PC-9 (cell line): ENCODE results near the gene ASPA. TPM values are rescaled to one million over a fixed set of nuclear protein-coding genes. Genes with fewer than 3 reads are reported as not detected.

ENCODE experiments used
- BruUV-seq: library from RNA; stranded (reverse); fragments of 400-500 nt; replicated peaks from 2 replicates; lab custom pipeline; 2021; lab: Mats Ljungman, UMichigan
- CTCF ChIA-PET: fragments of 300-600 bp; sonication (Branson Sonifier 250); formaldehyde crosslinking; loops from one replicate; lab custom pipeline; 2022; ENCODE audit warnings: antibody characterized with exemption; lab: Charles Lee
- POLR2A ChIA-PET: fragments of 300-600 bp; sonication (Branson Sonifier 250); formaldehyde crosslinking; loops from one replicate; lab custom pipeline; 2022; ENCODE audit warnings: antibody characterized with exemption; ENCODE audit not compliant: unreplicated experiment; lab: Charles Lee
- DNase-seq, 2 experiments: peaks; one replicate each; pipeline versions ENCODE4 v3.0.0 to v3.0.0-alpha.2; 2015 to 2022; ENCODE audit warnings: mixed read lengths in 1 of 2
- H2AFZ ChIP-seq: fragments of 200-600 bp; sonication (generic); 2 replicates; pipeline ENCODE4 v1.8.1; 2017; ENCODE audit warnings: antibody characterized with exemption
- H3F3A ChIP-seq: fragments of 200-600 bp; sonication (generic); 2 replicates; pipeline ENCODE4 v1.8.1; 2017; ENCODE audit warnings: antibody characterized with exemption, mild to moderate bottlenecking, low read depth; ENCODE audit not compliant: insufficient read depth
- H3K27ac ChIP-seq: fragments of 200-600 bp; sonication (generic); 2 replicates; pipeline ENCODE4 v1.6.1; 2016; ENCODE audit warnings: mixed run types
- H3K27me3 ChIP-seq: fragments of 200-600 bp; sonication (generic); 2 replicates; pipeline ENCODE4 v1.6.1; 2016; ENCODE audit warnings: low read depth, mixed run types; ENCODE audit not compliant: insufficient read depth
- H3K36me3 ChIP-seq: fragments of 200-600 bp; sonication (generic); 2 replicates; pipeline ENCODE4 v1.6.1; 2016; ENCODE audit warnings: low read depth, mixed run types
- H3K4me1 ChIP-seq: fragments of 200-600 bp; sonication (generic); replicated peaks from 2 replicates; pipeline ENCODE4 v1.6.1; 2016; ENCODE audit warnings: mixed run types; ENCODE audit not compliant: insufficient read depth
- H3K4me2 ChIP-seq: fragments of 200-600 bp; sonication (generic); 2 replicates; pipeline ENCODE4 v1.6.1; 2017; ENCODE audit warnings: mixed run types
- H3K4me3 ChIP-seq: fragments of 200-600 bp; sonication (generic); 2 replicates; pipeline ENCODE4 v1.6.1; 2016; ENCODE audit warnings: mixed run types
- H3K79me2 ChIP-seq: fragments of 200-600 bp; sonication (generic); 2 replicates; pipeline ENCODE4 v1.6.1; 2017; ENCODE audit warnings: low read depth, mixed run types
- H3K9me2 ChIP-seq: fragments of 200-600 bp; sonication (generic); 2 replicates; pipeline ENCODE4 v1.8.1; 2017; ENCODE audit warnings: mild to moderate bottlenecking; ENCODE audit not compliant: insufficient read depth
- H3K9me3 ChIP-seq: fragments of 200-600 bp; sonication (generic); 2 replicates; pipeline ENCODE4 v1.8.1; 2016; ENCODE audit warnings: low read depth; ENCODE audit not compliant: insufficient read depth
- H4K20me1 ChIP-seq: fragments of 200-600 bp; sonication (generic); 2 replicates; pipeline ENCODE4 v1.8.1; 2017; ENCODE audit not compliant: insufficient read depth
- EZH2 ChIP-seq: fragments of 200-600 bp; sonication (generic); IDR thresholded peaks from 2 replicates; pipeline ENCODE4 v1.8.0; 2017; ENCODE audit warnings: antibody characterized with exemption, low read depth
- intact Hi-C: fragments of 100-400 bp; cut with micrococcal nuclease; formaldehyde crosslinking; loops from one replicate; pipeline ENCODE4 v1.10.0; 2022; ENCODE audit not compliant: unreplicated experiment
- total RNA-seq: library from RNA; stranded (reverse); gene quantifications from 2 replicates; pipeline ENCODE4 v1.2.3, GENCODE V29; 2021
- TF ChIP-seq, protein P1 (sequence below): fragments of 200-600 bp; sonication (generic); conservative IDR thresholded peaks from 2 replicates; pipeline ENCODE4 v1.6.1; 2017; ENCODE audit warnings: mixed run types, antibody characterized with exemption, mild to moderate bottlenecking, moderate library complexity

ASPA gene
- total RNA-seq, 1 experiment from 2014 or later = not detected

DNA sequence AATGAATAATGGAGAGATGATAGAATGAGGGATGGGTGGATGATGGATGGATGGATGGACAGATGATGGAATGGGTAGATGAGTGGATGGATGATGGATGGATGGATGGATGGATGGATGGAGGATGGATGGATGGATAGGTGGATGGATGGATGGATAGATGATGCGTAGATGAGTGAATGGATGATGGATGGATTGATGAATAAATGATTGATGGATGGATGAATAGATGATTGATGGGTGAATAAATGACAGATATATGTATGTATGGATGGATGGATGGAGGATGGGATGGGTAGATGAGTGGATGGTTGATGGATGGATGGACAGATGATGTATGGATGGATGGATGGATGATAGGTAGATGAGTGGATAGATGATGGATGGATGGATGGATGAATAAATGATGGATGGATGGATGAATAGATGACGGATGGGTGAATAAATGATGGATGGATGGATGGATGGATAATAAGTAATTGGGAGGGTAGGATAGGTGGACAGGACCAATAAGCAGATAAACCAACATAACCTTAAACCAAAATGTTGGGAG is 73.9 kb downstream of the ASPA start:
- ChIA-PET CTCF (no interaction called here), POLR2A (no interaction called here)
- no peaks in the 10 kb centered on the region for H3F3A ChIP-seq
- no peak overlapping the region for H2AFZ ChIP-seq
- TF ChIP-seq, protein P1, sequence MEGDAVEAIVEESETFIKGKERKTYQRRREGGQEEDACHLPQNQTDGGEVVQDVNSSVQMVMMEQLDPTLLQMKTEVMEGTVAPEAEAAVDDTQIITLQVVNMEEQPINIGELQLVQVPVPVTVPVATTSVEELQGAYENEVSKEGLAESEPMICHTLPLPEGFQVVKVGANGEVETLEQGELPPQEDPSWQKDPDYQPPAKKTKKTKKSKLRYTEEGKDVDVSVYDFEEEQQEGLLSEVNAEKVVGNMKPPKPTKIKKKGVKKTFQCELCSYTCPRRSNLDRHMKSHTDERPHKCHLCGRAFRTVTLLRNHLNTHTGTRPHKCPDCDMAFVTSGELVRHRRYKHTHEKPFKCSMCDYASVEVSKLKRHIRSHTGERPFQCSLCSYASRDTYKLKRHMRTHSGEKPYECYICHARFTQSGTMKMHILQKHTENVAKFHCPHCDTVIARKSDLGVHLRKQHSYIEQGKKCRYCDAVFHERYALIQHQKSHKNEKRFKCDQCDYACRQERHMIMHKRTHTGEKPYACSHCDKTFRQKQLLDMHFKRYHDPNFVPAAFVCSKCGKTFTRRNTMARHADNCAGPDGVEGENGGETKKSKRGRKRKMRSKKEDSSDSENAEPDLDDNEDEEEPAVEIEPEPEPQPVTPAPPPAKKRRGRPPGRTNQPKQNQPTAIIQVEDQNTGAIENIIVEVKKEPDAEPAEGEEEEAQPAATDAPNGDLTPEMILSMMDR = no peak
- TF ChIP-seq EZH2 = no peak
- no peaks in the 10 kb centered on the region for H3K36me3 ChIP-seq
- no peaks in the 10 kb centered on the region for H3K79me2 ChIP-seq
- H3K4me1 ChIP-seq = no peaks in the 10 kb centered on the region
- no peaks in the 10 kb centered on the region for H3K27me3 ChIP-seq
- H3K27ac ChIP-seq = no peak overlapping the region
- H3K4me3 ChIP-seq = no peak overlapping the region
- H3K4me2 ChIP-seq = no peak overlapping the region
- no peaks in the 10 kb centered on the region for H4K20me1 ChIP-seq
- no peaks in the 10 kb centered on the region; the same call in 1 of the 2 replicates for H3K9me3 ChIP-seq
- intact Hi-C loops = no loop called here
- H3K9me2 ChIP-seq = no peaks in the 10 kb centered on the region
- BruUV-seq = no TSS peak
- no peak for DNase-seq

DNA sequence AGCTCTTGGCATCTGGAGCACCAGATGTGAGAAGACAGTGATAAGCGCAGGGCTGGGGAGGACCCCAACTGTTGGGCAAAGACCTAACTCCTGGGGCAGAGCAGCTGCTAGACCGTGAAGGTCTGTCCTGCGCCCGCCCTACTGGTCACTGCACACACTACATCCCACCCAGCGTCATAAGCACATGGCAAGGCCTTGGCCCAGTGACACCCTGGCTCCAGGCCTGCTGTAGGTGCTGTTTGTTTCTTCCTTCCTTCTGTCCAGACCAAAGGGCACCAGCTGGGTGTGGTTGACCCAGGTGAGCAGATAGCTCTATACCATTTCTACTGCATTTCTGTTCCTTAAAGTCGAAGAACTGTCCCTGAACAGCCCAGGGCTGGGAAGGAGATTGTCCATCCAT is 75.4 kb downstream of the ASPA start:
- H3K4me2 ChIP-seq = no peak overlapping the region
- H4K20me1 ChIP-seq = no peaks in the 10 kb centered on the region
- no peak overlapping the region for H2AFZ ChIP-seq
- H3K4me1 ChIP-seq = no peaks in the 10 kb centered on the region
- TF ChIP-seq EZH2 = no peak
- TF ChIP-seq, protein P1 = no peak
- intact Hi-C loops = no loop called here
- CTCF ChIA-PET = no interaction called here
- H3K9me3 ChIP-seq = no peaks in the 10 kb centered on the region; the same call in 1 of the 2 replicates
- no peaks in the 10 kb centered on the region for H3F3A ChIP-seq
- POLR2A ChIA-PET = no interaction called here
- no TSS peak for BruUV-seq
- H3K79me2 ChIP-seq = no peaks in the 10 kb centered on the region
- H3K9me2 ChIP-seq = no peaks in the 10 kb centered on the region
- no peak for DNase-seq
- H3K4me3 ChIP-seq = no peak overlapping the region
- H3K36me3 ChIP-seq = no peaks in the 10 kb centered on the region
- H3K27ac ChIP-seq = no peak overlapping the region
- H3K27me3 ChIP-seq = no peaks in the 10 kb centered on the region

- no peak for TF ChIP-seq EZH2
- TF ChIP-seq, protein P1 = no peak
- H3K27ac ChIP-seq = no peak overlapping the region
Measured at GRCh38 chr17:3552916-3553315, 77.1 kb downstream of the ASPA start.

More at GRCh38 chr17:3552916-3553315, 77.1 kb downstream of the ASPA start:
- Histone ChIP-seq H3K4me3 (no peak overlapping the region), H3K9me2 (no peaks in the 10 kb centered on the region), H3K4me2 (no peak overlapping the region), H3K27me3 (no peaks in the 10 kb centered on the region), H2AFZ (no peak overlapping the region), H4K20me1 (no peaks in the 10 kb centered on the region), H3K79me2 (no peaks in the 10 kb centered on the region), H3K36me3 (no peaks in the 10 kb centered on the region), H3K4me1 (peaks cover 13% of the 10 kb centered on the region), H3F3A (peaks cover 2% of the 10 kb centered on the region), H3K9me3 (no peaks in the 10 kb centered on the region; the same call in 1 of the 2 replicates)
- intact Hi-C loops = no loop called here
- no TSS peak for BruUV-seq
- DNase-seq = no peak
- ChIA-PET CTCF (no interaction called here), POLR2A (no interaction called here)

Other genes starting within 250 kb of the ASPA start
- not detected in 2 replicates for gene OR3A1, start 177.6 kb upstream of the ASPA start, total RNA-seq
- gene OR3A2, start 89.7 kb upstream of the ASPA start, total RNA-seq = not detected in 2 replicates
- not detected in 2 replicates for gene OR1E1, start 77.6 kb upstream of the ASPA start, total RNA-seq
- gene OR3A3, start 64.6 kb upstream of the ASPA start, total RNA-seq = not detected in 2 replicates
- not detected in 2 replicates for gene OR1E2, start 42.2 kb upstream of the ASPA start, total RNA-seq
- not detected in 2 replicates for gene SPATA22, start 4.2 kb upstream of the ASPA start, total RNA-seq
- gene TRPV3, start 81.8 kb downstream of the ASPA start, total RNA-seq = 1.5 and 1.9 TPM in 2 replicates
- 7.8 TPM in 2 replicates for gene TRPV1, start 133.4 kb downstream of the ASPA start, total RNA-seq
- 19.8 and 21.4 TPM in 2 replicates for gene SHPK, start 160.3 kb downstream of the ASPA start, total RNA-seq
- 12.5 and 20.0 TPM in 2 replicates for gene CTNS, start 160.8 kb downstream of the ASPA start, total RNA-seq
- 147 and 168 TPM in 2 replicates for gene TAX1BP3, start 192.6 kb downstream of the ASPA start, total RNA-seq
- gene EMC6, start 192.8 kb downstream of the ASPA start, total RNA-seq = 89.6 and 89.9 TPM in 2 replicates
- 15.0 and 18.3 TPM in 2 replicates for gene P2RX5, start 220.2 kb downstream of the ASPA start, total RNA-seq
- 25.1 and 26.8 TPM in 2 replicates for gene HASPIN, start 247.9 kb downstream of the ASPA start, total RNA-seq